HepG2 (cell line): ENCODE measurements around the gene CNP. TPM values are rescaled to one million over a fixed set of nuclear protein-coding genes. Genes with fewer than 3 reads are reported as not detected.

Source experiments
- HOXD1 ChIP-seq: sonication (generic); formaldehyde crosslinking; IDR thresholded peaks from 2 replicates; pipeline ENCODE4 v1.5.0; 2020; ENCODE audit warnings: missing genetic modification reagents
- KAT7 ChIP-seq: IDR thresholded peaks from 2 replicates; pipeline ENCODE4 v1.6.1; 2018; ENCODE audit warnings: borderline replicate concordance, missing compliant biosample characterization
- MTF2 ChIP-seq: sonication (generic); formaldehyde crosslinking; IDR thresholded peaks from 2 replicates; pipeline ENCODE4 v1.5.0; 2020; ENCODE audit warnings: missing genetic modification reagents, borderline replicate concordance
- POLR2AphosphoS5 ChIP-seq: IDR thresholded peaks from 2 replicates; pipeline ENCODE4 v1.6.1; 2012; ENCODE audit warnings: low read depth, low read length
- SMC3 ChIP-seq: IDR thresholded peaks from 2 replicates; pipeline ENCODE4 v1.6.1; 2011; ENCODE audit warnings: low read length, improper control_type of control experiment
- ZNF546 ChIP-seq: sonication (generic); formaldehyde crosslinking; conservative IDR thresholded peaks from 2 replicates; pipeline ENCODE4 v1.8.1; 2023; ENCODE audit warnings: mild to moderate bottlenecking, missing genetic modification reagents
- ZNF709 ChIP-seq: sonication (generic); formaldehyde crosslinking; IDR thresholded peaks from 2 replicates; pipeline ENCODE4 v1.5.0; 2020; ENCODE audit warnings: mild to moderate bottlenecking, missing genetic modification reagents
- ZSCAN20 ChIP-seq: sonication (generic); formaldehyde crosslinking; IDR thresholded peaks from 2 replicates; pipeline ENCODE4 v1.4.0; 2020; ENCODE audit warnings: missing genetic modification reagents, mild to moderate bottlenecking, borderline replicate concordance
- polyA plus RNA-seq, 8 experiments: library from polyadenylated mRNA; depleted of rRNA in 3 of 8; stranded (reverse) in 7 of 8; unstranded in 1 of 8; fragments of >200 nt; fragmentation: Illumina TruSeq in 4 of 8; extraction: Trizol in 4 of 8; gene quantifications; 2 replicates each; pipeline versions ENCODE4 v1.2.1 to v1.2.3, GENCODE V29; 2011 to 2016; ENCODE audit warnings: low read depth in 4 of 8, missing spikeins in 1 of 8, mixed read lengths in 1 of 8; ENCODE audit not compliant: insufficient read depth in 1 of 8
- total RNA-seq, 5 experiments: library from RNA; depleted of rRNA; stranded (reverse); fragments of >200 nt; fragmentation: Illumina TruSeq; extraction: Trizol; gene quantifications; 2 replicates each; pipeline ENCODE4 v1.2.3, GENCODE V29; 2016; ENCODE audit warnings: low read depth in 1 of 5
- TF ChIP-seq, protein P1 (sequence below): sonication (generic); formaldehyde crosslinking; IDR thresholded peaks from 2 replicates; pipeline ENCODE4 v1.4.0; 2020; ENCODE audit warnings: missing genetic modification reagents, borderline replicate concordance
- TF ChIP-seq, protein P2 (sequence below): sonication (generic); formaldehyde crosslinking; IDR thresholded peaks from 2 replicates; pipeline ENCODE4 v1.9.0; 2021; ENCODE audit warnings: missing genetic modification reagents, borderline replicate concordance
- TF ChIP-seq, protein P3 (sequence below): sonication (generic); formaldehyde crosslinking; IDR thresholded peaks from 2 replicates; pipeline ENCODE4 v1.4.0; 2020; ENCODE audit warnings: missing genetic modification reagents
- TF ChIP-seq, protein P4 (sequence below): sonication (generic); formaldehyde crosslinking; IDR thresholded peaks from 2 replicates; pipeline ENCODE4 v1.4.0; 2020; ENCODE audit warnings: missing genetic modification reagents
- TF ChIP-seq, protein P5 (sequence below): IDR thresholded peaks from 2 replicates; pipeline ENCODE4 v1.6.1; 2012; ENCODE audit warnings: inconsistent platforms
- TF ChIP-seq, protein P6 (sequence below): sonication (generic); formaldehyde crosslinking; IDR thresholded peaks from 2 replicates; pipeline ENCODE4 v1.5.1; 2020; ENCODE audit warnings: mild to moderate bottlenecking, missing genetic modification reagents, moderate library complexity

Gene CNP
- total and polyA plus RNA-seq, 2 of the 13 experiments (the other 11 are each of a cell fraction or from before 2014, with no cell fraction given): 97.2 to 161 TPM

DNA sequence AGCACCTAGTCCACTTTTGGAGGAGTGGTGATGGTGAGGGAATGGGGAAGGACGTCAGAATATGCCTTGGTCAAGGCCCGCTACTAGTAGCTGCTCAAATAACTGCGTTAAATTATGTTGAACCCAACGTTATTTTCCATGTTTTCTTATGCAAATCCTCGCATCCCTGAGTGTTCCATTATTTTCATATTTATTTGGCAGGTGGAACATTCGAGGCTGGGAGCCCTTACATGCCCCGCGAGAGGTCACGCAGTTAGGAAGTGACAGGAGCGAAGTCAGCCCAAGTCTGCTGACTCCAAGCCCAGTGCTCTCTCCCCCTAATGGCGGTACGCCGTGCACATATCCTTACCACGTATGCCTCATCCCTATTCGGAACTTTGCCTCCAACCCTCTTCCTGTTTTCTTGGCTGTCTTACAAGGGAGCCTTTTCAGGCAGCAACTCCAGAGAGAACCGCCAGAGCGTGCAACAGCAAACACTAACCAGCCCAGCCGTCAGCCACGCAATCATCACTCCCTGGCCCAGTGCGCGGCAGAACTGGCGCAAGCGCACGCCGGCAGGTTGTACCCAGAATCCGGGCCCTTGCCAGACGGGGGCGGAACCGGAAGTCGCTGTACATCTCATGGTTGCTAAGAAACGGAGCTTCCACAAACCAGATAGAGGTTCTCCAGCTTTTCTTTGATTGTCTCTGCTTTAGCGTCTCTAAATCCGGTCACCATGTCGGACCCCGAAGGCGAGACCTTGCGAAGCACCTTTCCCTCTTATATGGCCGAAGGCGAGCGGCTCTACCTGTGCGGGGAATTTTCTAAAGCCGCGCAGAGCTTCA is 36.4 kb upstream of the CNP start, which contains the start of gene ODAD4 (continued):
- TF ChIP-seq, protein P1, sequence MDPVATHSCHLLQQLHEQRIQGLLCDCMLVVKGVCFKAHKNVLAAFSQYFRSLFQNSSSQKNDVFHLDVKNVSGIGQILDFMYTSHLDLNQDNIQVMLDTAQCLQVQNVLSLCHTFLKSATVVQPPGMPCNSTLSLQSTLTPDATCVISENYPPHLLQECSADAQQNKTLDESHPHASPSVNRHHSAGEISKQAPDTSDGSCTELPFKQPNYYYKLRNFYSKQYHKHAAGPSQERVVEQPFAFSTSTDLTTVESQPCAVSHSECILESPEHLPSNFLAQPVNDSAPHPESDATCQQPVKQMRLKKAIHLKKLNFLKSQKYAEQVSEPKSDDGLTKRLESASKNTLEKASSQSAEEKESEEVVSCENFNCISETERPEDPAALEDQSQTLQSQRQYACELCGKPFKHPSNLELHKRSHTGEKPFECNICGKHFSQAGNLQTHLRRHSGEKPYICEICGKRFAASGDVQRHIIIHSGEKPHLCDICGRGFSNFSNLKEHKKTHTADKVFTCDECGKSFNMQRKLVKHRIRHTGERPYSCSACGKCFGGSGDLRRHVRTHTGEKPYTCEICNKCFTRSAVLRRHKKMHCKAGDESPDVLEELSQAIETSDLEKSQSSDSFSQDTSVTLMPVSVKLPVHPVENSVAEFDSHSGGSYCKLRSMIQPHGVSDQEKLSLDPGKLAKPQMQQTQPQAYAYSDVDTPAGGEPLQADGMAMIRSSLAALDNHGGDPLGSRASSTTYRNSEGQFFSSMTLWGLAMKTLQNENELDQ (CRISPR knock-in tag): 0 out of 2 replicates have a peak, but pooled peaks have one; percentile 24
- peak; percentile 74 for TF ChIP-seq SMC3
- peak; percentile 82 for TF ChIP-seq ZNF709 (CRISPR knock-in tag)
- 0 out of 2 replicates have a peak, but pooled peaks have one; percentile 67 for TF ChIP-seq ZNF546 (CRISPR knock-in tag)
- TF ChIP-seq HOXD1 (CRISPR knock-in tag): 0 out of 2 replicates have a peak, but pooled peaks have one; percentile 73
- TF ChIP-seq, protein P2, sequence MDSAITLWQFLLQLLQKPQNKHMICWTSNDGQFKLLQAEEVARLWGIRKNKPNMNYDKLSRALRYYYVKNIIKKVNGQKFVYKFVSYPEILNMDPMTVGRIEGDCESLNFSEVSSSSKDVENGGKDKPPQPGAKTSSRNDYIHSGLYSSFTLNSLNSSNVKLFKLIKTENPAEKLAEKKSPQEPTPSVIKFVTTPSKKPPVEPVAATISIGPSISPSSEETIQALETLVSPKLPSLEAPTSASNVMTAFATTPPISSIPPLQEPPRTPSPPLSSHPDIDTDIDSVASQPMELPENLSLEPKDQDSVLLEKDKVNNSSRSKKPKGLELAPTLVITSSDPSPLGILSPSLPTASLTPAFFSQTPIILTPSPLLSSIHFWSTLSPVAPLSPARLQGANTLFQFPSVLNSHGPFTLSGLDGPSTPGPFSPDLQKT: no peak
- TF ChIP-seq, protein P3, sequence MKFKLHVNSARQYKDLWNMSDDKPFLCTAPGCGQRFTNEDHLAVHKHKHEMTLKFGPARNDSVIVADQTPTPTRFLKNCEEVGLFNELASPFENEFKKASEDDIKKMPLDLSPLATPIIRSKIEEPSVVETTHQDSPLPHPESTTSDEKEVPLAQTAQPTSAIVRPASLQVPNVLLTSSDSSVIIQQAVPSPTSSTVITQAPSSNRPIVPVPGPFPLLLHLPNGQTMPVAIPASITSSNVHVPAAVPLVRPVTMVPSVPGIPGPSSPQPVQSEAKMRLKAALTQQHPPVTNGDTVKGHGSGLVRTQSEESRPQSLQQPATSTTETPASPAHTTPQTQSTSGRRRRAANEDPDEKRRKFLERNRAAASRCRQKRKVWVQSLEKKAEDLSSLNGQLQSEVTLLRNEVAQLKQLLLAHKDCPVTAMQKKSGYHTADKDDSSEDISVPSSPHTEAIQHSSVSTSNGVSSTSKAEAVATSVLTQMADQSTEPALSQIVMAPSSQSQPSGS (CRISPR knock-in tag): peak; percentile 88
- TF ChIP-seq, protein P4, sequence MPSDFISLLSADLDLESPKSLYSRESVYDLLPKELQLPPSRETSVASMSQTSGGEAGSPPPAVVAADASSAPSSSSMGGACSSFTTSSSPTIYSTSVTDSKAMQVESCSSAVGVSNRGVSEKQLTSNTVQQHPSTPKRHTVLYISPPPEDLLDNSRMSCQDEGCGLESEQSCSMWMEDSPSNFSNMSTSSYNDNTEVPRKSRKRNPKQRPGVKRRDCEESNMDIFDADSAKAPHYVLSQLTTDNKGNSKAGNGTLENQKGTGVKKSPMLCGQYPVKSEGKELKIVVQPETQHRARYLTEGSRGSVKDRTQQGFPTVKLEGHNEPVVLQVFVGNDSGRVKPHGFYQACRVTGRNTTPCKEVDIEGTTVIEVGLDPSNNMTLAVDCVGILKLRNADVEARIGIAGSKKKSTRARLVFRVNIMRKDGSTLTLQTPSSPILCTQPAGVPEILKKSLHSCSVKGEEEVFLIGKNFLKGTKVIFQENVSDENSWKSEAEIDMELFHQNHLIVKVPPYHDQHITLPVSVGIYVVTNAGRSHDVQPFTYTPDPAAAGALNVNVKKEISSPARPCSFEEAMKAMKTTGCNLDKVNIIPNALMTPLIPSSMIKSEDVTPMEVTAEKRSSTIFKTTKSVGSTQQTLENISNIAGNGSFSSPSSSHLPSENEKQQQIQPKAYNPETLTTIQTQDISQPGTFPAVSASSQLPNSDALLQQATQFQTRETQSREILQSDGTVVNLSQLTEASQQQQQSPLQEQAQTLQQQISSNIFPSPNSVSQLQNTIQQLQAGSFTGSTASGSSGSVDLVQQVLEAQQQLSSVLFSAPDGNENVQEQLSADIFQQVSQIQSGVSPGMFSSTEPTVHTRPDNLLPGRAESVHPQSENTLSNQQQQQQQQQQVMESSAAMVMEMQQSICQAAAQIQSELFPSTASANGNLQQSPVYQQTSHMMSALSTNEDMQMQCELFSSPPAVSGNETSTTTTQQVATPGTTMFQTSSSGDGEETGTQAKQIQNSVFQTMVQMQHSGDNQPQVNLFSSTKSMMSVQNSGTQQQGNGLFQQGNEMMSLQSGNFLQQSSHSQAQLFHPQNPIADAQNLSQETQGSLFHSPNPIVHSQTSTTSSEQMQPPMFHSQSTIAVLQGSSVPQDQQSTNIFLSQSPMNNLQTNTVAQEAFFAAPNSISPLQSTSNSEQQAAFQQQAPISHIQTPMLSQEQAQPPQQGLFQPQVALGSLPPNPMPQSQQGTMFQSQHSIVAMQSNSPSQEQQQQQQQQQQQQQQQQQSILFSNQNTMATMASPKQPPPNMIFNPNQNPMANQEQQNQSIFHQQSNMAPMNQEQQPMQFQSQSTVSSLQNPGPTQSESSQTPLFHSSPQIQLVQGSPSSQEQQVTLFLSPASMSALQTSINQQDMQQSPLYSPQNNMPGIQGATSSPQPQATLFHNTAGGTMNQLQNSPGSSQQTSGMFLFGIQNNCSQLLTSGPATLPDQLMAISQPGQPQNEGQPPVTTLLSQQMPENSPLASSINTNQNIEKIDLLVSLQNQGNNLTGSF: 0 out of 2 replicates have a peak, but pooled peaks have one; percentile 65
- peak; percentile 98 for TF ChIP-seq KAT7
- TF ChIP-seq, protein P5, sequence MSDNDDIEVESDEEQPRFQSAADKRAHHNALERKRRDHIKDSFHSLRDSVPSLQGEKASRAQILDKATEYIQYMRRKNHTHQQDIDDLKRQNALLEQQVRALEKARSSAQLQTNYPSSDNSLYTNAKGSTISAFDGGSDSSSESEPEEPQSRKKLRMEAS: peak; percentile 91
- TF ChIP-seq, protein P6, sequence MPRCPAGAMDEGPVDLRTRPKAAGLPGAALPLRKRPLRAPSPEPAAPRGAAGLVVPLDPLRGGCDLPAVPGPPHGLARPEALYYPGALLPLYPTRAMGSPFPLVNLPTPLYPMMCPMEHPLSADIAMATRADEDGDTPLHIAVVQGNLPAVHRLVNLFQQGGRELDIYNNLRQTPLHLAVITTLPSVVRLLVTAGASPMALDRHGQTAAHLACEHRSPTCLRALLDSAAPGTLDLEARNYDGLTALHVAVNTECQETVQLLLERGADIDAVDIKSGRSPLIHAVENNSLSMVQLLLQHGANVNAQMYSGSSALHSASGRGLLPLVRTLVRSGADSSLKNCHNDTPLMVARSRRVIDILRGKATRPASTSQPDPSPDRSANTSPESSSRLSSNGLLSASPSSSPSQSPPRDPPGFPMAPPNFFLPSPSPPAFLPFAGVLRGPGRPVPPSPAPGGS: peak; percentile 90
- peak; percentile 98 for TF ChIP-seq POLR2AphosphoS5
- no peak; the same call in 1 of the 2 replicates for TF ChIP-seq ZSCAN20
- TF ChIP-seq MTF2 (CRISPR knock-in tag): peak; percentile 90
